NCI-H1417 treated with DMSO at 0.1 percent for 48 hours (cell line): ENCODE data around the gene BTBD3.

ENCODE experiments used
- DNase-seq: peaks from one replicate; lab custom pipeline; 2025; lab: John Stamatoyannopoulos, UW

BTBD3 gene

DNA sequence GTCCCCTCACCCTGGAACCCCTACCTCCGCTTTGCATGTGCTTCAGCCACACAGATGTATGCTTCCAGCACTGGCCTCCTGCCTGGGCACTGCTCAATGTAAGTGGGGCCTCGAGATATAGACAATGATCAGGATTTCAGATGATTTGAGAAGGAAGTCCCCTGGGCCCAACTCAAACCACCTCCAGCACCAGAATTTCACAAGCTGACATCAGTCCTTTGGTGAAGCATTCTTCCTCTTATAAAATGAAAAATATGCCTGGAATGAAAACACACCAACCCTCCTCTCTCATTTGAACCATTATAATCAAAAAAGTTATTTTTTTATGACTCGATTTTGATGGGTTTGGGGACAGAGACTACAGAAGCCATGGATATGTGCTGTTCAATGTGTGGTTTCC lies 48.5 kb downstream of the BTBD3 start:
- no peak for DNase-seq

DNA sequence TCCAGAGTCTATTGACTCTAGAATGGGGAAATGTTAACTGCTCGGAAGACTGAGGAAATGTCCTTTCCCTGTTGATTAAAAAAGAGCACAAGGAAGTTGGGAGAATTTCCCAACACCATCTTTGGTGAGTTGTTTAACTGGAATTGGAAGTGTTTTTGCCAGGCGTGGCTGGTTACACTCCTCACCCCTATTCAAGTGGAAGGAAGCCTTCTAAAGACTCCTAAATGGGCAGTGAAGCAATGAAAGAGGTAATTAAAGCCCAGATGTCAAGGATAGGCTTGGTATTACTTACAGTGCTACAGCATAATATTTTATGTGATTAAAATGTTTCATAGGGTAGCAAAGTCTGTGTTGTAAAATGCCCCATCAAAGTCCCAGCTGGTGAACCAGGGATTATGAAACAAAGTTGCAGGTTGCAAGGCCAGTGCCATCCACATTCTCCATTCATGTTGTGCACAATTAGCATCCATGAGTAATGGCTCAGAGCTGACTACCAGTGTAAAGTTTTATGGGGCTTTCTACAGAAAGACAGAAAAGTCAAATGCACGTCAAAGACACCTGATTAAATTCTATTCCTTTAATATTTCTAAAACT lies 52.6 kb downstream of the BTBD3 start:
- no peak for DNase-seq

DNA sequence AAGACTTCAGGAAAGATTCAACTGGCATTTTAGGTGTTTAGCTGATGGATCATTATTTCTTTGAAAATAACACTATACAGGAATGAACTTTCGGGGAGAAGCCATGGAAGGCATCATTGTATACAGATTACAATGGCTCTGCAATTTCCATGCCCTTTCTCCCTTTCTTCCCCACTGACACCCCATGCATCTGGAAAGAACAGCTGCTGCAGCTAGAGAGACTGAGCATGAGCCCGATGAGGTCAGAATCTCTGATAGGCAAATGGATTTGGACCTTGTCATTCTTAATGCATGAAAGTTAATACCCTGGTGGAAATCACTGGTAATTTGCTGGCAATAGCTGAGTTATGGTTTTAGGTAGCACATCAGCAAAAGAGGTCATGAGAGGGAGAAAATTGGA lies 54.8 kb downstream of the BTBD3 start:
- DNase-seq = no peak
